SK-N-SH (cell line): ENCODE data around the gene HYAL2. TPM values are rescaled to one million over a fixed set of nuclear protein-coding genes. Genes with fewer than 3 reads are reported as not detected.

Experiments used
- CTCF ChIA-PET: fragments of 300-600, 350-600 bp; formaldehyde crosslinking; extraction: SDS; loops from one replicate; lab custom pipeline; 2021; lab: Yijun Ruan, JAX
- POLR2A ChIA-PET: fragments of 350-600 bp; sonication (Branson Sonifier 250); formaldehyde crosslinking; extraction: SDS; loops from one replicate; lab custom pipeline; 2020; ENCODE audit warnings: antibody characterized with exemption, inconsistent platforms; lab: Yijun Ruan, JAX
- DNase-seq: peaks from one replicate; pipeline ENCODE4 v3.0.0; 2012
- H2AFZ ChIP-seq: fragments of 200-600 bp; sonication (generic); 2 replicates; pipeline ENCODE4 v1.8.1; 2016; ENCODE audit warnings: antibody characterized with exemption, mild to moderate bottlenecking, low read depth
- H3F3A ChIP-seq: fragments of 200-600 bp; sonication (generic); replicated peaks from 2 replicates; pipeline ENCODE3; 2016; ENCODE audit warnings: antibody characterized with exemption, mild to moderate bottlenecking; ENCODE audit not compliant: insufficient read depth
- H3K27ac ChIP-seq, 2 experiments: fragments of 200-500 bp in 1 of 2; fragments of 200-600 bp in 1 of 2; sonication (Bioruptor generic) in 1 of 2; sonication (generic), shearing (Covaris generic) in 1 of 2; 2 replicates each; pipeline versions ENCODE4 v1.5.1 to v1.6.1; 2014 to 2016; ENCODE audit warnings: low read depth in 2 of 2, inconsistent platforms in 1 of 2, low read length in 1 of 2, mild to moderate bottlenecking in 1 of 2, mixed read lengths in 1 of 2
- H3K27me3 ChIP-seq: fragments of 200-600 bp; sonication (generic), shearing (Covaris generic); 2 replicates; pipeline ENCODE4 v1.6.1; 2016; ENCODE audit warnings: mixed run types; ENCODE audit not compliant: insufficient read depth
- H3K36me3 ChIP-seq, 2 experiments: fragments of 200-500 bp in 1 of 2; fragments of 200-600 bp in 1 of 2; sonication (Bioruptor generic) in 1 of 2; sonication (generic) in 1 of 2; replicated peaks in 1 of 2; 2 replicates each; pipeline versions ENCODE3 to v1.5.1; 2014 to 2016; ENCODE audit warnings: low read length in 1 of 2, mild to moderate bottlenecking in 1 of 2; ENCODE audit not compliant: insufficient read depth in 2 of 2, control insufficient read depth in 1 of 2
- H3K4me1 ChIP-seq, 2 experiments: fragments of 200-500 bp in 1 of 2; fragments of 200-600 bp in 1 of 2; sonication (Bioruptor generic) in 1 of 2; sonication (generic), shearing (Covaris generic) in 1 of 2; 2 replicates each; pipeline versions ENCODE4 v1.5.1 to v1.6.1; 2014 to 2016; ENCODE audit warnings: low read depth in 1 of 2, low read length in 1 of 2, mixed run types in 1 of 2; ENCODE audit not compliant: insufficient read depth in 2 of 2, control insufficient read depth in 1 of 2
- H3K4me2 ChIP-seq: fragments of 200-600 bp; sonication (generic), shearing (Covaris generic); 2 replicates; pipeline ENCODE4 v1.6.1; 2017; ENCODE audit warnings: mixed run types
- H3K4me3 ChIP-seq, 2 experiments: fragments of 200-500 bp in 1 of 2; fragments of 200-600 bp in 1 of 2; sonication (Bioruptor generic) in 1 of 2; sonication (generic), shearing (Covaris generic) in 1 of 2; 2 replicates each; pipeline versions ENCODE4 v1.5.1 to v1.8.1; 2014 to 2016; ENCODE audit warnings: low read depth in 2 of 2, inconsistent platforms in 1 of 2, low read length in 1 of 2, mild to moderate bottlenecking in 1 of 2, mixed read lengths in 1 of 2, moderate library complexity in 1 of 2
- H3K79me2 ChIP-seq: fragments of 200-600 bp; sonication (generic); 2 replicates; pipeline ENCODE4 v1.8.1; 2017; ENCODE audit warnings: mild to moderate bottlenecking; ENCODE audit not compliant: insufficient read depth
- H3K9ac ChIP-seq: fragments of 200-600 bp; sonication (generic); 2 replicates; pipeline ENCODE4 v1.6.1; 2017; ENCODE audit warnings: mixed run types
- H3K9me2 ChIP-seq: fragments of 200-600 bp; sonication (generic); 2 replicates; pipeline ENCODE4 v1.6.1; 2017; ENCODE audit warnings: mixed run types
- H3K9me3 ChIP-seq: fragments of 200-600 bp; sonication (generic); 2 replicates; pipeline ENCODE4 v1.6.1; 2017; ENCODE audit warnings: mixed run types, mild to moderate bottlenecking, moderate library complexity
- H4K20me1 ChIP-seq: fragments of 200-600 bp; sonication (generic); 2 replicates; pipeline ENCODE4 v1.6.1; 2017; ENCODE audit warnings: mild to moderate bottlenecking, mixed run types; ENCODE audit not compliant: insufficient read depth
- ELF1 ChIP-seq: IDR thresholded peaks from 2 replicates; pipeline ENCODE4 v1.4.0; 2012
- FOSL2 ChIP-seq: IDR thresholded peaks from 2 replicates; pipeline ENCODE4 v1.4.0; 2012; ENCODE audit warnings: low read depth, mild to moderate bottlenecking, moderate library complexity, borderline replicate concordance
- FOXJ3 ChIP-seq: sonication (generic); formaldehyde crosslinking; IDR thresholded peaks from 2 replicates; pipeline ENCODE4 v1.5.1; 2020; ENCODE audit warnings: mild to moderate bottlenecking, missing genetic modification reagents
- GABPA ChIP-seq: IDR thresholded peaks from 2 replicates; pipeline ENCODE4 v1.4.0; 2012; ENCODE audit warnings: low read depth, mild to moderate bottlenecking
- GATA2 ChIP-seq: sonication (generic); formaldehyde crosslinking; IDR thresholded peaks from 2 replicates; pipeline ENCODE4 v1.5.0; 2020; ENCODE audit warnings: mild to moderate bottlenecking, missing genetic modification reagents
- MAX ChIP-seq: IDR thresholded peaks from 2 replicates; pipeline ENCODE4 v1.4.0; 2012; ENCODE audit warnings: low read depth
- MXI1 ChIP-seq: IDR thresholded peaks from 2 replicates; pipeline ENCODE4 v1.6.1; 2012; ENCODE audit warnings: mild to moderate bottlenecking, low read depth, low read length, improper control_type of control experiment
- NRF1 ChIP-seq: IDR thresholded peaks from 2 replicates; pipeline ENCODE4 v1.6.1; 2012; ENCODE audit warnings: low read depth, mild to moderate bottlenecking, low read length
- RFX5 ChIP-seq: IDR thresholded peaks from 2 replicates; pipeline ENCODE4 v1.6.1; 2012; ENCODE audit warnings: mild to moderate bottlenecking, improper control_type of control experiment, low read length
- RXRA ChIP-seq: IDR thresholded peaks from 2 replicates; pipeline ENCODE4 v1.4.0; 2012; ENCODE audit warnings: low read depth, mild to moderate bottlenecking, borderline replicate concordance
- SIN3A ChIP-seq: IDR thresholded peaks from 2 replicates; pipeline ENCODE4 v1.6.1; 2012; ENCODE audit warnings: low read depth, mild to moderate bottlenecking, low read length, moderate library complexity, borderline replicate concordance
- USF1 ChIP-seq: IDR thresholded peaks from 2 replicates; pipeline ENCODE4 v1.4.0; 2012; ENCODE audit warnings: low read depth, borderline replicate concordance
- WGBS: methylation state at CpG from one replicate; pipeline ENCODE4 v1.1.6; 2017; ENCODE audit warnings: low lambda C conversion rate; 5-methylcytosine and 5-hydroxymethylcytosine counted together
- polyA plus RNA-seq, 3 experiments: library from polyadenylated mRNA; depleted of rRNA; stranded (reverse); fragments of >200 nt; gene quantifications; 2 replicates each; pipeline ENCODE4 v1.2.3, GENCODE V29; 2012

Gene HYAL2
- polyA plus RNA-seq, 1 of the 3 experiments (the other 2 are of a cell fraction) = 135 TPM

- Histone ChIP-seq H3K27ac (no peak overlapping the region), H3K9ac (no peak overlapping the region), H2AFZ (no peak overlapping the region), H3K4me1 (peaks cover 0 to 25% of the 10 kb centered on the region in 2 experiments; a peak in 2 of 4 replicates), H3K36me3 (peaks cover 4 to 36% of the 10 kb centered on the region in 2 experiments), H3K79me2 (peaks cover 29% of the 10 kb centered on the region), H3K4me2 (no peak overlapping the region)
- 92% methylated on average over 8 of the region's 8 CpGs for WGBS
- TF ChIP-seq FOXJ3 = no peak
- TF ChIP-seq, all 33 proteins: peak for 0
- POLR2A ChIA-PET = no interaction called here
- Histone ChIP-seq H3K9me3 (no peaks in the 10 kb centered on the region), H3F3A (peaks cover 36% of the 10 kb centered on the region), H4K20me1 (no peaks in the 10 kb centered on the region), H3K27me3 (no peaks in the 10 kb centered on the region), H3K9me2 (no peaks in the 10 kb centered on the region), H3K4me3 (no peak overlapping the region)
- DNase-seq = no peak
- CTCF ChIA-PET = interaction anchor here (1.5 kb wide), 1 partner anchor 9 kb away, joined by 4 read pairs; no protein-coding TSS in a partner anchor
Measured at GRCh38 chr3:50326182-50326541, 3.6 kb upstream of the HYAL2 start.

GRCh38 chr3:50325497-50326181 is 3.1 kb upstream of the HYAL2 start:
- H3K27me3 ChIP-seq = no peaks in the 10 kb centered on the region
- no peak overlapping the region for H3K4me2 ChIP-seq
- peaks cover 31% of the 10 kb centered on the region for H3F3A ChIP-seq
- no peak overlapping the region for H3K9ac ChIP-seq
- 89% methylated on average over 11 of the region's 11 CpGs for WGBS
- POLR2A ChIA-PET = no interaction called here
- H3K4me1 ChIP-seq = peaks cover 0 to 25% of the 10 kb centered on the region in 2 experiments; a peak in 2 of 4 replicates
- no peak overlapping the region for H3K4me3 ChIP-seq
- no peak for DNase-seq
- H3K9me3 ChIP-seq = no peaks in the 10 kb centered on the region
- H2AFZ ChIP-seq = no peak overlapping the region
- H4K20me1 ChIP-seq = no peaks in the 10 kb centered on the region
- TF ChIP-seq GATA2 (CRISPR knock-in tag) = no peak
- TF ChIP-seq ELF1 = no peak
- TF ChIP-seq MXI1 = no peak
- no peak for TF ChIP-seq FOSL2
- no peak for TF ChIP-seq USF1
- no peak for TF ChIP-seq RFX5
- no peak for TF ChIP-seq MAX
- no peak for TF ChIP-seq GABPA
- no peak for TF ChIP-seq SIN3A
- no peak for TF ChIP-seq RXRA
- no peak for TF ChIP-seq NRF1
- H3K27ac ChIP-seq = no peak overlapping the region
- no peaks in the 10 kb centered on the region for H3K9me2 ChIP-seq
- peaks cover 4 to 31% of the 10 kb centered on the region in 2 experiments for H3K36me3 ChIP-seq
- CTCF ChIA-PET = interaction anchor here (1.0 to 2.4 kb wide), 10 partner anchors 9 to 225 kb away, joined by 3 to 16 read pairs (median 4); partner anchors contain the start of genes HYAL1, HYAL3 and NAA80
- peaks cover 27% of the 10 kb centered on the region for H3K79me2 ChIP-seq
